Measurements from ENCODE around the gene SLC2A5.

Gene SLC2A5

DNA sequence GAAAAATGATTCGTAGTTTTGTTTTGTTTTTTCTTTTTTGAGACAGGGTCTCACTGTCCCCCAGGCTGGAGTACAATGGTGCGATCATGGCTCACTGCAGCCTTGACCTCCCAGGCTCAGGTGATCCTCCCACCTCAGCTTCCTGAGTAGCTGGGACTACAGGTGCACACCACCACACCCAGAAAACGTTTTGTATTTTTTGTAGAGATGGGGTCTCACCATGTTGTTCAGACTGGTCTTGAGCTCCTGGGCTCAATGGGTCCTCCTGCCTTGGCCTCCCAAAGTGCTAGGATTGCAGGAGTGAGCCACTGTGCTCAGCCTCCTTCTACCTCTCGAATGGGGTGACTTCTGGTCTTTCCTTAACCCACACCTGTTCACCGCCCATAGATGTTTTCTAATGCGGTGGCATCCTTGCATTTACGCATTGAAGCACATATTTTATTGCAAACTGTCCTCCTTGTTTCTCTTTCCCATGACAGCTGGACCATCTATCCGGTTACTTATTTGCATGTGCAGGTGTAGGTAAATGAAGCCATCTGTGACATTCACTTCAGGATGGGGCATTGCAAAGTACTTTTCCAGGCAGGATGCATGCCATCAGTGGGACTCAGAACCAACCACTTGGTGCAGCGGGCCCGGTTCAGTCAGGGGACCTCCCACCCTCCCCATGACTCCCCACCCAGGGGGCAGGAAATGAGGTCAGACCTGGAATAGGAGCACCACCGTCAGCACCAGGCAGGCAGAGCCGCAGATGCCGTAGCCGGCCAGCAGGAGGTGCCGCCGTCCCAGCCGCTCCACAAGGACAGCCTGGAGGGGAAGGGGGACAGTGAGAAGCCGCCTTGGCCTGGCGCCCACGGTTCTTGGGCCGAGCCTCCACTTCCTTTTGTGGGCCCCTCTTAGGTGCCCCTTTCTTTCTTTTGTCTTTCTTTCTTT, 59.7 kb downstream of the SLC2A5 start:
- Histone ChIP-seq H2BK15ac (ENCODE audit: low read depth, poor library complexity, severe bottlenecking) (no peak overlapping the region), H4K8ac (ENCODE audit: low read length) (no peak overlapping the region), H2BK120ac (ENCODE audit: low read depth, low read length) (no peak overlapping the region), H3K23ac (ENCODE audit: low read length in 2 of 2) (no peak overlapping the region), H3K9ac (ENCODE audit: low read length) (no peak overlapping the region), H3K18ac (ENCODE audit: low read depth in 1 of 2, low read length in 2 of 2) (no peak overlapping the region), H2AK5ac (ENCODE audit: low read length, severe bottlenecking) (no peak overlapping the region), H3K27ac (ENCODE audit: low read length, poor library complexity, severe bottlenecking) (no peak overlapping the region), H4K91ac (ENCODE audit: low read length) (no peak overlapping the region), H3K4ac (ENCODE audit: low read depth in 1 of 2, low read length in 2 of 2) (no peak overlapping the region), H3K4me3 (ENCODE audit: insufficient read depth in 1 of 2, low read depth in 1 of 2, low read length in 2 of 2) (no peak overlapping the region), H3K36me3 (ENCODE audit: control insufficient read depth in 1 of 2, insufficient read depth in 2 of 2, low read depth in 1 of 2, low read length in 2 of 2) (no peaks in the 10 kb centered on the region), H3K27me3 (ENCODE audit: control insufficient read depth in 1 of 2, insufficient read depth in 1 of 2, low read length in 2 of 2) (no peaks in the 10 kb centered on the region), H3K4me1 (ENCODE audit: control insufficient read depth, insufficient read depth, low read depth, low read length) (peaks cover 6% of the 10 kb centered on the region), H3K14ac (ENCODE audit: low read length in 2 of 2) (no peak overlapping the region), H3K4me2 (ENCODE audit: low read length, poor library complexity, severe bottlenecking) (no peak overlapping the region), H3K9me3 (ENCODE audit: control insufficient read depth, low read length) (no peaks in the 10 kb centered on the region), H2BK5ac (ENCODE audit: low read depth, low read length, poor library complexity, severe bottlenecking) (no peak overlapping the region), H2AFZ (ENCODE audit: low read depth, low read length) (no peak overlapping the region), H2BK12ac (ENCODE audit: low read length in 2 of 2) (no peak overlapping the region), H3K79me1 (replicated peaks; ENCODE audit: low read length, poor library complexity, severe bottlenecking) (no peaks in the 10 kb centered on the region)
- DNase-seq = peak; percentile 49
- WGBS = 57% methylated on average over 17 of the region's 21 CpGs

- Histone ChIP-seq H2BK12ac (ENCODE audit: low read length in 2 of 2) (no peak overlapping the region), H3K4me2 (ENCODE audit: low read length, poor library complexity, severe bottlenecking) (no peak overlapping the region), H3K9ac (ENCODE audit: low read length) (no peak overlapping the region), H4K91ac (ENCODE audit: low read length) (no peak overlapping the region), H3K4ac (ENCODE audit: low read depth in 1 of 2, low read length in 2 of 2) (no peak overlapping the region), H3K36me3 (ENCODE audit: control insufficient read depth in 1 of 2, insufficient read depth in 2 of 2, low read depth in 1 of 2, low read length in 2 of 2) (no peaks in the 10 kb centered on the region), H3K79me1 (replicated peaks; ENCODE audit: low read length, poor library complexity, severe bottlenecking) (no peaks in the 10 kb centered on the region), H2BK120ac (ENCODE audit: low read depth, low read length) (no peak overlapping the region), H4K8ac (ENCODE audit: low read length) (no peak overlapping the region), H3K9me3 (ENCODE audit: control insufficient read depth, low read length) (no peaks in the 10 kb centered on the region), H2AFZ (ENCODE audit: low read depth, low read length) (no peak overlapping the region), H3K27me3 (ENCODE audit: control insufficient read depth in 1 of 2, insufficient read depth in 1 of 2, low read length in 2 of 2) (no peaks in the 10 kb centered on the region), H3K27ac (ENCODE audit: low read length, poor library complexity, severe bottlenecking) (no peak overlapping the region), H3K4me1 (ENCODE audit: control insufficient read depth, insufficient read depth, low read depth, low read length) (peaks cover 7% of the 10 kb centered on the region), H2BK15ac (ENCODE audit: low read depth, poor library complexity, severe bottlenecking) (no peak overlapping the region), H3K14ac (ENCODE audit: low read length in 2 of 2) (no peak overlapping the region), H3K4me3 (ENCODE audit: insufficient read depth in 1 of 2, low read depth in 1 of 2, low read length in 2 of 2) (no peak overlapping the region), H2BK5ac (ENCODE audit: low read depth, low read length, poor library complexity, severe bottlenecking) (no peak overlapping the region), H2AK5ac (ENCODE audit: low read length, severe bottlenecking) (no peak overlapping the region), H3K23ac (ENCODE audit: low read length in 2 of 2) (no peak overlapping the region), H3K18ac (ENCODE audit: low read depth in 1 of 2, low read length in 2 of 2) (no peak overlapping the region)
- no peak for DNase-seq
- WGBS = 89% methylated on average over 7 of the region's 10 CpGs
Measured at GRCh38 chr1:9008236-9008635, 61.2 kb downstream of the SLC2A5 start.

- no peaks in the 10 kb centered on the region for H3K27me3 ChIP-seq (ENCODE audit: control insufficient read depth in 1 of 2, insufficient read depth in 1 of 2, low read length in 2 of 2)
- no peak overlapping the region for H3K23ac ChIP-seq (ENCODE audit: low read length in 2 of 2)
- H3K18ac ChIP-seq (ENCODE audit: low read depth in 1 of 2, low read length in 2 of 2) = no peak overlapping the region
- H4K91ac ChIP-seq (ENCODE audit: low read length) = no peak overlapping the region
- H3K4me1 ChIP-seq (ENCODE audit: control insufficient read depth, insufficient read depth, low read depth, low read length) = peaks cover 8% of the 10 kb centered on the region
- H2BK5ac ChIP-seq (ENCODE audit: low read depth, low read length, poor library complexity, severe bottlenecking) = no peak overlapping the region
- H3K27ac ChIP-seq (ENCODE audit: low read length, poor library complexity, severe bottlenecking) = no peak overlapping the region
- no peak overlapping the region for H3K4me2 ChIP-seq (ENCODE audit: low read length, poor library complexity, severe bottlenecking)
- no peaks in the 10 kb centered on the region for H3K79me1 ChIP-seq (replicated peaks; ENCODE audit: low read length, poor library complexity, severe bottlenecking)
- H3K9ac ChIP-seq (ENCODE audit: low read length) = no peak overlapping the region
- no peak overlapping the region for H4K8ac ChIP-seq (ENCODE audit: low read length)
- H3K14ac ChIP-seq (ENCODE audit: low read length in 2 of 2) = no peak overlapping the region
- H3K4ac ChIP-seq (ENCODE audit: low read depth in 1 of 2, low read length in 2 of 2) = no peak overlapping the region
- H2BK120ac ChIP-seq (ENCODE audit: low read depth, low read length) = no peak overlapping the region
- H3K4me3 ChIP-seq (ENCODE audit: insufficient read depth in 1 of 2, low read depth in 1 of 2, low read length in 2 of 2) = no peak overlapping the region
- no peak overlapping the region for H2BK15ac ChIP-seq (ENCODE audit: low read depth, poor library complexity, severe bottlenecking)
- 90% methylated on average over 19 of the region's 19 CpGs for WGBS
- H2BK12ac ChIP-seq (ENCODE audit: low read length in 2 of 2) = no peak overlapping the region
- no peak for DNase-seq
- no peak overlapping the region for H2AFZ ChIP-seq (ENCODE audit: low read depth, low read length)
- H3K36me3 ChIP-seq (ENCODE audit: control insufficient read depth in 1 of 2, insufficient read depth in 2 of 2, low read depth in 1 of 2, low read length in 2 of 2) = no peaks in the 10 kb centered on the region
- no peaks in the 10 kb centered on the region for H3K9me3 ChIP-seq (ENCODE audit: control insufficient read depth, low read length)
- H2AK5ac ChIP-seq (ENCODE audit: low read length, severe bottlenecking) = no peak overlapping the region
Measured at GRCh38 chr1:9006956-9007615, 62.3 kb downstream of the SLC2A5 start.

GRCh38 chr1:9005395-9005708, 64.1 kb downstream of the SLC2A5 start:
- Histone ChIP-seq H3K14ac (ENCODE audit: low read length in 2 of 2) (no peak overlapping the region), H2AFZ (ENCODE audit: low read depth, low read length) (no peak overlapping the region), H4K91ac (ENCODE audit: low read length) (no peak overlapping the region), H3K23ac (ENCODE audit: low read length in 2 of 2) (no peak overlapping the region), H2BK120ac (ENCODE audit: low read depth, low read length) (no peak overlapping the region), H3K27me3 (ENCODE audit: control insufficient read depth in 1 of 2, insufficient read depth in 1 of 2, low read length in 2 of 2) (peaks cover 0 to 4% of the 10 kb centered on the region in 2 experiments), H2BK15ac (ENCODE audit: low read depth, poor library complexity, severe bottlenecking) (no peak overlapping the region), H3K4me3 (ENCODE audit: insufficient read depth in 1 of 2, low read depth in 1 of 2, low read length in 2 of 2) (no peak overlapping the region), H3K4me1 (ENCODE audit: control insufficient read depth, insufficient read depth, low read depth, low read length) (peaks cover 14% of the 10 kb centered on the region), H3K9ac (ENCODE audit: low read length) (no peak overlapping the region), H3K27ac (ENCODE audit: low read length, poor library complexity, severe bottlenecking) (no peak overlapping the region), H2BK5ac (ENCODE audit: low read depth, low read length, poor library complexity, severe bottlenecking) (no peak overlapping the region), H2BK12ac (ENCODE audit: low read length in 2 of 2) (no peak overlapping the region), H3K4ac (ENCODE audit: low read depth in 1 of 2, low read length in 2 of 2) (no peak overlapping the region), H3K36me3 (ENCODE audit: control insufficient read depth in 1 of 2, insufficient read depth in 2 of 2, low read depth in 1 of 2, low read length in 2 of 2) (no peaks in the 10 kb centered on the region), H4K8ac (ENCODE audit: low read length) (no peak overlapping the region), H3K4me2 (ENCODE audit: low read length, poor library complexity, severe bottlenecking) (no peak overlapping the region), H3K18ac (ENCODE audit: low read depth in 1 of 2, low read length in 2 of 2) (no peak overlapping the region), H3K9me3 (ENCODE audit: control insufficient read depth, low read length) (no peaks in the 10 kb centered on the region), H2AK5ac (ENCODE audit: low read length, severe bottlenecking) (no peak overlapping the region), H3K79me1 (replicated peaks; ENCODE audit: low read length, poor library complexity, severe bottlenecking) (no peaks in the 10 kb centered on the region)
- no peak for DNase-seq
- 69% methylated on average over 6 of the region's 8 CpGs for WGBS
